Gastrocnemius medialis (tissue), 4 donors: ENCODE measurements around the gene CBX2. TPM values are rescaled to one million over a fixed set of nuclear protein-coding genes. Genes with fewer than 3 reads are reported as not detected.

ENCODE experiments used
- ATAC-seq, 2 donors: fragments of 150-250 bp; one replicate each; pipeline ENCODE4 v1.9.1; 2016
- DNase-seq, 2 donors: peaks; one replicate each; pipeline ENCODE4 v3.0.0-alpha.2; 2019
- H3K27ac ChIP-seq, 4 donors: fragments of 200-600 bp; sonication (generic); 1 replicate in 1 of 4; 2 replicates in 3 of 4; pipeline ENCODE4 v1.5.1; 2016 to 2018; ENCODE audit warnings: mild to moderate bottlenecking in 2 of 4, moderate library complexity in 1 of 4
- H3K27me3 ChIP-seq, 3 donors: fragments of 200-600 bp; sonication (generic) in 2 of 3; 1 replicate in 1 of 3; 2 replicates in 2 of 3; pipeline versions ENCODE4 v1.5.1 to v1.6.0; 2016 to 2019; ENCODE audit warnings: mild to moderate bottlenecking in 1 of 3, moderate library complexity in 1 of 3
- H3K36me3 ChIP-seq, 2 donors: fragments of 200-600 bp; sonication (generic) in 1 of 2; one replicate each; pipeline ENCODE4 v1.5.1; 2017 to 2018
- H3K4me1 ChIP-seq, 2 donors: fragments of 200-600 bp; sonication (generic) in 1 of 2; one replicate each; pipeline ENCODE4 v1.5.1; 2016 to 2017; ENCODE audit warnings: mild to moderate bottlenecking in 2 of 2
- H3K4me3 ChIP-seq, 4 donors: fragments of 200-600 bp; sonication (generic) in 3 of 4; 1 replicate in 1 of 4; 2 replicates in 3 of 4; pipeline ENCODE4 v1.5.1; 2016 to 2019; ENCODE audit warnings: mild to moderate bottlenecking in 2 of 4
- H3K9me3 ChIP-seq, 3 donors: fragments of 200-600 bp; sonication (generic) in 2 of 3; 1 replicate in 1 of 3; 2 replicates in 2 of 3; pipeline ENCODE4 v1.5.1; 2016 to 2019
- POLR2A ChIP-seq, 2 donors: fragments of 450-650 bp; IDR thresholded peaks; one replicate each; pipeline ENCODE4 v1.6.1; 2017; ENCODE audit warnings: antibody characterized with exemption in 2 of 2, mild to moderate bottlenecking in 2 of 2, moderate library complexity in 2 of 2
- in situ Hi-C, 4 donors: fragments of 200-750 bp; cut with MboI; loops; one replicate each; pipeline versions ENCODE4 v1.15.0 to v1.8.0; 2017; ENCODE audit warnings: low sequenced_read_pairs in 4 of 4
- intact Hi-C: fragments of 100-400 bp; cut with DNase I; formaldehyde crosslinking; loops from one replicate; pipeline ENCODE4 v1.15.1; 2023; ENCODE audit warnings: low total_unique reads
- total RNA-seq, 4 donors: library from RNA; depleted of rRNA; stranded (reverse); fragments of >200 nt; gene quantifications; one replicate each; pipeline versions ENCODE4 v1.1.0 to v1.2.3, GENCODE V29; 2016
- TF ChIP-seq, protein P1 (sequence below), 5 experiments: fragments of 450-650 bp in 3 of 5; fragments of 200-600 bp in 2 of 5; sonication (generic) in 2 of 5; IDR thresholded peaks in 4 of 5; conservative IDR thresholded peaks in 1 of 5; 1 replicate in 4 of 5; 2 replicates in 1 of 5; pipeline ENCODE4 v1.5.1; 2016 to 2019; ENCODE audit warnings: antibody characterized with exemption in 5 of 5, mild to moderate bottlenecking in 3 of 5, moderate library complexity in 3 of 5

Gene CBX2
- 1 to 10 TPM in 1 of 4 donors, under 1 TPM in 2, not detected in 1; 0.13 to 1.1 (median 0.42) TPM for total RNA-seq

DNA sequence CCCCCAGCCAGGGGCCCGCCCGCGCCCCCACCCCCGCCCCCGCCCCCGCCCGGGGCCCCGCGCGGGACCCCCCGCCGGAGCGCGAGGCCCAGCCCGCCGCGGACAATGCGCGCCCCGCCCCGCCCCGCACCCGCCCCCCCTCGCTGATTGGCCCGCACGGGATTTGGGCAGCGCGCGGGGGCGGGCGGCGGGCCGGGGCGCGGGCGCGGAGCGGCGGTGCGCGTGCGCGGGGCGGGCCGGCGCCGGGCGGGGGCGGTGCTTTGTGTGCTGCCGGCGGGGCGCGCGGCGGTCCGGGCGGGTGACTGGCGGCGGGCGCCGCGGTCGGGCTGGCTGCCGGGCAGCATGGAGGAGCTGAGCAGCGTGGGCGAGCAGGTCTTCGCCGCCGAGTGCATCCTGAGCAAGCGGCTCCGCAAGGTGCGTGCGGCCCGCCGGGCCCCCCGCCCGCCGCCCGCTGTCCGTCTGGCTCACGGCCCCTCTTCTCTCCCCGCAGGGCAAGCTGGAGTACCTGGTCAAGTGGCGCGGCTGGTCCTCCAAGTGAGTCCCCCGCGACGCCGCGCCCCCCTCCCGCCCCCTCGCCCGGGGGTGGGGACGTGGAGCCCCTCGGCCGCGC lies at the start of gene CBX2:
Gene CBX2 (plus strand): TSS at position 255 of the 610 bp plus-strand sequence. CDS start 88 bp downstream, at position 343.
- in situ Hi-C loops = no loop called here
- H3K27ac ChIP-seq = peak within 1 kb of the TSS in 3 of 4 donors; percentile 65 to 71 (median 69)
- DNase-seq = peak in 1 of 2 donors; percentile 36

DNA sequence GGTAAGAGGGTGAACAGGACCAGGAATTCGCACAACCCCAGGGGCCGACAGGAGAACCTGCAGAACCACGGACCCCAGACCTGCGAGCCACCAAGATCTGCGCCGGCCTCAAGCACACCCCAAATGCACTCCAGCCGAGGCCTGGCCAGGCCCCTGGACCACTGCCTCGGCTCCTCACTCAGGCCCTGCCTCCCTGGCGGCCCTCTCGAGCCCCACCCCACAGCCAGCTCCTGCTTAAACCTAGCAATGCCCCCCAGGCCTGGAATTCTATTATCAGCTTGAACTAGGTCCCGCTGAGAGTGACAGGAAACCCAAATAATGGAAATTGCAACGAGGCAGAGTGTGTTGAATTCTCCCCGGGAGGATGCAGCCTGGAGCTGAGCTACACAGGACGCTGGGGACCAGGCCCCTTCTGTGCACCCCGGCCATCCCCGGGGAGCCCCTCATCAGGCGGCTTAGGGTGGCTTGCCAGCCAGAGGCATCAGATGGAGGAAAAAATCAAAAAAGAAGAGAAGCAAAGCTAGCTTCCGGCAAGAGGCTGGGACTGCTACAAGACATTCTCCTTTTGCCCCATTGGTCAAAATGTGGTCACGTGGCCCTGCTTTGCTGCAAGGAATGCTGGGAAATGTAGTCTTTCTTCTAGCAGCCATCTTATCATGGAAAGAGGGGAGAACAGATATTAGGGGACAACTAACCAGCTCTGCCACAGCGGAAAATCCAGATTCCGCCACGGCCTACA lies 49.6 kb upstream of the CBX2 start:
- intact Hi-C loops = no loop called here
- Histone ChIP-seq H3K27ac (no peak overlapping the region), H3K4me3 (peak overlapping the region; percentile 7 to 77 (median 54)), H3K9me3 (no peaks in the 10 kb centered on the region), H3K4me1 (no peaks in the 10 kb centered on the region), H3K27me3 (no peaks in the 10 kb centered on the region), H3K36me3 (no peaks in the 10 kb centered on the region)
- no peak for TF ChIP-seq POLR2A (IDR thresholded peaks at IDR 0.05)
- TF ChIP-seq, protein P1, sequence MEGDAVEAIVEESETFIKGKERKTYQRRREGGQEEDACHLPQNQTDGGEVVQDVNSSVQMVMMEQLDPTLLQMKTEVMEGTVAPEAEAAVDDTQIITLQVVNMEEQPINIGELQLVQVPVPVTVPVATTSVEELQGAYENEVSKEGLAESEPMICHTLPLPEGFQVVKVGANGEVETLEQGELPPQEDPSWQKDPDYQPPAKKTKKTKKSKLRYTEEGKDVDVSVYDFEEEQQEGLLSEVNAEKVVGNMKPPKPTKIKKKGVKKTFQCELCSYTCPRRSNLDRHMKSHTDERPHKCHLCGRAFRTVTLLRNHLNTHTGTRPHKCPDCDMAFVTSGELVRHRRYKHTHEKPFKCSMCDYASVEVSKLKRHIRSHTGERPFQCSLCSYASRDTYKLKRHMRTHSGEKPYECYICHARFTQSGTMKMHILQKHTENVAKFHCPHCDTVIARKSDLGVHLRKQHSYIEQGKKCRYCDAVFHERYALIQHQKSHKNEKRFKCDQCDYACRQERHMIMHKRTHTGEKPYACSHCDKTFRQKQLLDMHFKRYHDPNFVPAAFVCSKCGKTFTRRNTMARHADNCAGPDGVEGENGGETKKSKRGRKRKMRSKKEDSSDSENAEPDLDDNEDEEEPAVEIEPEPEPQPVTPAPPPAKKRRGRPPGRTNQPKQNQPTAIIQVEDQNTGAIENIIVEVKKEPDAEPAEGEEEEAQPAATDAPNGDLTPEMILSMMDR (IDR thresholded peaks at IDR 0.05 in 4 of 5, conservative IDR thresholded peaks at IDR 0.05 in 1 of 5) = no peak
- peak; percentile 65 to 77 for DNase-seq
- in situ Hi-C loops = no loop called here
- peak; percentile 86 to 97 for ATAC-seq

More for the DNA sequence above, at the start of gene CBX2:
- Histone ChIP-seq H3K27me3 (peaks cover 78 to 88% (median 87%) of the 10 kb centered on the region in 3 donors), H3K36me3 (no peaks in the 10 kb centered on the region), H3K4me1 (peaks cover 0 to 6% of the 10 kb centered on the region in 2 donors), H3K4me3 (peak within 1 kb of the TSS; percentile 55 to 63 (median 58)), H3K9me3 (no peaks in the 10 kb centered on the region)
- peak; percentile 80 to 87 for ATAC-seq
- intact Hi-C loops = loop anchor here (1.0 kb wide), 1 partner anchor 19 kb away; the partner anchor contains the start of gene CBX8
- TF ChIP-seq POLR2A (IDR thresholded peaks at IDR 0.05) = no peak
- TF ChIP-seq, protein P1 (IDR thresholded peaks at IDR 0.05 in 4 of 5, conservative IDR thresholded peaks at IDR 0.05 in 1 of 5) = no peak

DNA sequence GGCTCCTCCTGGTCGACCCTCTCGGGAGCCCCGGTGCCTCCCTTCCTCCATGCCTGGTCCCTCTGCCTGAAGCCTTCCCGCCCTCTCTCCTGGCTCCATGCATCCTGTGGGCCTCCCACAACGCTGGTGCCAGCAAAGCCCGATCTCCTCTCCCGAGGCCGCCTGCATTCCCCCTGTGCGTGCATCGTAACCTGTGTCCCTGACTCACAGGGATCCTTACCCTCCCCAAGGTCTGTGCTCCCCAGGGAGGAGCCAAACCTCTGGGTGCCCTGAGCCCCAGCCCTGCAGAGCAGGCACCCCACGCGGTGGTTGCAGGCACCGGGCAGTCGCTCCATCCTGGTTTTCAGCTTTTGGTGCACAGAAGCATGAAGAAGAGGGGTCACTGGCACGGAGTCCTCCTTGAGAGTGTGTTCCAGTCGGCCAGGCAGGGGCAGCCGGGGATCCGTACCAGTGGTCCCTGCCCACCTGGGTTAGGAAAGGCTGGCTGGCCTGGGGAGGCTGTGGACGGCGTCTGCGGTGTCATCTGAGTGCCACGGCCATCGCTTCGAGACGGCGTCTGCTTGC lies 49.0 kb upstream of the CBX2 start:
- intact Hi-C loops = no loop called here
- TF ChIP-seq POLR2A (IDR thresholded peaks at IDR 0.05) = no peak
- TF ChIP-seq, protein P1 (IDR thresholded peaks at IDR 0.05 in 4 of 5, conservative IDR thresholded peaks at IDR 0.05 in 1 of 5) = no peak

DNA sequence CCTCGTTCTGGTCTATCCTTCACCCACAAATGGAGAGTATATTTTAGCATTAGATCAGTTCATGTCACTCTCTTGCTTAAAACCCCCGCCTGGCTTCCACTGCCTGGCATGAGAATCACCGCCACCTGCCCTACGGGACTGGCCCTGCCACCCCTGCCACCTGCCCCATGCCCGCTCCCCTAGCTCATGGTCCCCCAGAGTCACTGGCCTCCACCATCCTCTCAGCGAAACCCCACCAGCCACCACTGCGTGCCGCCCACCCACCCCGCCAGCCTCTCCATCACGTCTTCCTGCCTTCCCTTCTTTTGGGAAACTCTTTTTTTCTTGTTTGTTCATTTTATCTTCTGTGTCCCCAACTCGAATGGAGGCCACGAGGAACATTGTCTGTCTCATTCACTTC lies 48.2 kb upstream of the CBX2 start:
- ATAC-seq (no peak), DNase-seq (no peak)
- Histone ChIP-seq H3K27ac (no peak overlapping the region), H3K36me3 (no peaks in the 10 kb centered on the region), H3K27me3 (no peaks in the 10 kb centered on the region), H3K4me1 (no peaks in the 10 kb centered on the region), H3K9me3 (no peaks in the 10 kb centered on the region), H3K4me3 (no peak overlapping the region)
- intact Hi-C loops (no loop called here), in situ Hi-C loops (no loop called here)
- no peak for TF ChIP-seq POLR2A (IDR thresholded peaks at IDR 0.05)

More for the DNA sequence above, 49.0 kb upstream of the CBX2 start:
- Histone ChIP-seq H3K36me3 (no peaks in the 10 kb centered on the region), H3K4me1 (no peaks in the 10 kb centered on the region), H3K4me3 (peak overlapping the region in 3 of 4 donors; percentile 52 to 77 (median 56)), H3K27ac (no peak overlapping the region), H3K27me3 (no peaks in the 10 kb centered on the region), H3K9me3 (no peaks in the 10 kb centered on the region)
- ATAC-seq (peak in 1 of 2 donors; percentile 8), DNase-seq (no peak)
- in situ Hi-C loops = no loop called here

DNA sequence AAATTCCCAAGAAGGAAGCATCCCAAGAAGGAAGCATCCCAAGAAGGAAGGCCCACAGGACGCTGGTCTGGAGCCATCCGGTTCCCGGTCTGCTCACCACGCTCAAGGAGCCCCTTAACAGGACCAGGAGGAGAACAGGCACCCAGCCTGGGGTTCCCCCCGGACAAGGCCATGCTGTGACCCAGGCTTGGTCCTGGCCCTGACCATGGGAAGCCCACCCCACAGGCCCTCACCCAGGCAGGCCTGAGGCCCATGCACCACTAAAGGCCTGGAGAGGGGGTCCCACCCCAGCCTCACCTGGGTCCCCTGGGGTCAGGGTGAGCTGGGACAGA lies 47.5 kb upstream of the CBX2 start:
- H3K4me1 ChIP-seq = no peaks in the 10 kb centered on the region
- H3K36me3 ChIP-seq = no peaks in the 10 kb centered on the region
- H3K4me3 ChIP-seq = no peak overlapping the region
- no peak overlapping the region for H3K27ac ChIP-seq
- H3K27me3 ChIP-seq = no peaks in the 10 kb centered on the region
- ATAC-seq (no peak), DNase-seq (no peak)
- TF ChIP-seq POLR2A (IDR thresholded peaks at IDR 0.05) = no peak
- TF ChIP-seq, protein P1 (IDR thresholded peaks at IDR 0.05 in 4 of 5, conservative IDR thresholded peaks at IDR 0.05 in 1 of 5) = no peak
- intact Hi-C loops (no loop called here), in situ Hi-C loops (no loop called here)
- H3K9me3 ChIP-seq = no peaks in the 10 kb centered on the region
